Fibroblast of the aortic adventitia (primary cell): ENCODE results near the gene NEAT1. TPM values are rescaled to one million over a fixed set of nuclear protein-coding genes. Genes with fewer than 3 reads are reported as not detected.

Experiments
- DNase-seq: peaks from one replicate; pipeline ENCODE4 v3.0.0-alpha.2; 2010; ENCODE audit warnings: low read depth
- H3K4me3 ChIP-seq: 2 replicates; pipeline ENCODE4 v1.5.1; 2011; ENCODE audit warnings: low read depth, mild to moderate bottlenecking, control low read depth, low read length, moderate library complexity
- CTCF ChIP-seq: IDR thresholded peaks from 2 replicates; pipeline ENCODE4 v1.5.1; 2011; ENCODE audit warnings: mild to moderate bottlenecking, low read length, control low read depth, inconsistent platforms; ENCODE audit not compliant: insufficient read depth
- total RNA-seq: library from RNA; depleted of rRNA; stranded (reverse); fragments of >200 nt; gene quantifications from 2 replicates; pipeline ENCODE4 v1.2.3, GENCODE V29; 2012; ENCODE audit warnings: low replicate concordance

Gene NEAT1
- total RNA-seq, 1 donor: 527 TPM

GRCh38 chr11:65428578-65429067 is 6.0 kb downstream of the NEAT1 start:
- no peak for TF ChIP-seq CTCF
- DNase-seq: peak; percentile 82
- peak overlapping the region; percentile 81 for H3K4me3 ChIP-seq

DNA sequence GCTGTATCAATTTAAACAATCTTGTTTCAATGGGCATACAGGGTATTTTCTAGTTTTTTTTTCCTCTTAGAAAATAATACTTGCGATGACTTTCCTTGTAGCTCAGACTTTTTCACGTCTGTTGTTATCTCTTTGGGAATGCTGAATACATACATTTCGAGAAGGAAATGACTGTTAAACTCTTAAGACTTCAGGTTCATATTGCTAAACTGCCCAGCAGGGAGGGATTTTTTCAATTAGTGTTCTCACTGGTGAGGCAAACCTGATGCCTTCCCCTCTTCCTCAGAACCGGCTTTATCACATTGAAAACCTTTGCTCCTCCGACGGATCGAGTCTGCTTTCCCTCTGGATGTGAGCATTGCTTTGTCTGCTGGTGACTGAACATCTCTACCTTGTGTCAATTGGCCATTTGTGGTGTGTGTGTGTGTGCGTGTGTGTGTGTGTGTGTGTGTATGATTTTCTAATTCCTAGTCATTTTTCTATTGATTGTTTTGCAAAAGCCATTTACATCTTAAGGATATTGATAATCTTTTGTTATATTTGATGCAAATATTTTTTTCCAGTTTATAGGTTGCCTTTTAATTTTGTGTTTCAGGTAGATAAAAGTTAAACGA is 6.6 kb downstream of the NEAT1 start:
- peak overlapping the region; percentile 81 for H3K4me3 ChIP-seq
- no peak for TF ChIP-seq CTCF
- peak; percentile 87 for DNase-seq

- no peak for TF ChIP-seq CTCF
- peak; percentile 94 for DNase-seq
- H3K4me3 ChIP-seq: peak overlapping the region; percentile 81
Measured at GRCh38 chr11:65429724-65430405, 7.3 kb downstream of the NEAT1 start.

DNA sequence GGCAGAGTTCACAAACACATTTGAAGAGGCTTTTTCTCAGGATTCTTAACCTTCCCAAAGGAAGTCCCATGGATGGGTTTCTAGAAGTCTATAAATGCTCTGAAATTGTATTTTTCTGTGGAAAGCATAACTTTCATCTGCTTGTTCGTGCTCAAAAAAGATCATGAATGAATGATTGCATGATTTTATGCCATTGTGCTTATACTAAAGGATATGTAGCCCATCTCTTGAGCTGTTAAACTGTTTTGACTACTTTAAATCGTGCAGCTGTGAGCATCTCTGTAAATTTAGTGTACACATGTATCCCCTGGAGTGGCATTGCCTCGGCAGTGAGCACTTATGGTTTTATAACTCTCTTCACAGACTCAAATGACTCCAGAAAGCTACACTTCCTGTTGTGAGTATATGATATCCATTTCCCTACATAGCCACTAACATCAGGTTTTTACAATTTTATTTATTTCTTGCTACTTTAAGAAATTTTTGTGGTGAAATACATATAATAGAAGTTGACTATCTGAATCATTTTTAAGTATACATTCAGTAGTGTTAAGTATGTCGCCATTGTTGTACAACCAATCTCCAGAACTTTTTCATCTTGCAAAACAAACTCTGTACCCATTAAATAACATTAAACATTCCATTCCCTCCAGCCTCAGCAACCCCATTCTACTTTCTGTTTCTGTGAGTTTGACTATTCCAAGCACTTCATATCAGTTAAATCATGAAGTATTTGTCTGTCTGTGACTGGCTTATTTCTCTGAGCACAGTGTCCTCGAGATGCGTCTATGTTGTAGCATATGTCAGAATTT is 8.0 kb downstream of the NEAT1 start:
- peak overlapping the region; percentile 81 for H3K4me3 ChIP-seq
- TF ChIP-seq CTCF: no peak
- peak; percentile 84 for DNase-seq

- H3K4me3 ChIP-seq: peak overlapping the region; percentile 81
- DNase-seq: peak; percentile 76
- TF ChIP-seq CTCF: no peak
Measured at GRCh38 chr11:65431451-65432099, 9.0 kb downstream of the NEAT1 start.

DNA sequence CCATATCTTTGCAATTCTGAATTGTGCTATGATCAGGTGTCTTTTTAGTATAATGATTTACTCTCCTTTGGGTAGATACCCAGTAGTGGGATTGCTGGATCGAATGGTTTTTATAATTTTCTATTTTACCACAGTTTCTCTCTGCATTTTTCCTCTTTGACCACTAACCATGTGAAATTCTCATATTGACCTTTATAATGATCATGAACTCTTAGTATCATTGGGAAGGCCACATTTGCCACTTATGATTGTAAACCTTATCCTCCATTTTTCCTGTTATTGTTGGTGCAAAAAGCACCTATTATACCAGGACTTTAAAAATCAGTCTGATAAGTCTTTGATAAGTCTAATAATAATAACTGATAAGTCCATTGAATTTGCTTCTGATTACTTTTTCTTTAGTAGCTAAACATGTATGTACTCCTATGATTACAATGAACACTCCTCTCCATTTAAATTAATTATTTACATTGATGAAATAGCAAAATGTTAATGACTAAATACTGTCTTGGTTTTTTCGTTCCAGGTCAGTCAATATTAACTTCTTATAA is 9.6 kb downstream of the NEAT1 start:
- H3K4me3 ChIP-seq: peak overlapping the region; percentile 81
- DNase-seq: peak; percentile 61
- TF ChIP-seq CTCF: no peak
